DOHH2 (cell line): ENCODE data around the gene RHBDL3.

Experiments
- CTCF ChIP-seq: fragments of 200-600 bp; sonication (generic); IDR thresholded peaks from one replicate; pipeline ENCODE4 v1.5.1; 2014; ENCODE audit warnings: antibody characterized with exemption, mild to moderate bottlenecking, low read depth, low read length; ENCODE audit not compliant: poor library complexity, severe bottlenecking
- EZH2phosphoT487 ChIP-seq: fragments of 200-600 bp; sonication (generic); IDR thresholded peaks from 2 replicates; pipeline ENCODE4 v1.6.1; 2017; ENCODE audit warnings: borderline replicate concordance, mild to moderate bottlenecking, antibody characterized with exemption, low read length, moderate library complexity, mixed read lengths

GRCh38 chr17:32292094-32292493, 26.5 kb downstream of the RHBDL3 start:
- TF ChIP-seq EZH2phosphoT487, result no peak
- no peak for TF ChIP-seq CTCF
